ENCODE data around the gene SEC16B.

Gene SEC16B

GRCh38 chr1:177975588-177976495 lies 6.0 kb upstream of the SEC16B start:
- H3K9me2 ChIP-seq (replicated peaks; ENCODE audit: insufficient read depth, low read length) = no peaks in the 10 kb centered on the region
- no peak overlapping the region for H3K4me3 ChIP-seq (ENCODE audit: insufficient read depth, low read length, poor library complexity, severe bottlenecking)
- no peak overlapping the region for H2AFZ ChIP-seq (ENCODE audit: low read depth, low read length, severe bottlenecking)
- no peaks in the 10 kb centered on the region for H3F3A ChIP-seq (ENCODE audit: insufficient read depth)
- H3K27me3 ChIP-seq (ENCODE audit: low read length) = no peaks in the 10 kb centered on the region
- H3K9ac ChIP-seq (ENCODE audit: low read length) = no peak overlapping the region
- no peaks in the 10 kb centered on the region for H3K79me2 ChIP-seq (ENCODE audit: insufficient read depth, low read length)
- no peak overlapping the region for H3K4me2 ChIP-seq (ENCODE audit: low read depth, low read length, poor library complexity, severe bottlenecking)
- TF ChIP-seq EZH2phosphoT487 (conservative IDR thresholded peaks at IDR 0.05; ENCODE audit: low read length) = no peak
- no peak for TF ChIP-seq CTCF (IDR thresholded peaks at IDR 0.05; ENCODE audit: insufficient read depth, low read length, poor library complexity, severe bottlenecking)
- no peak overlapping the region for H3K27ac ChIP-seq (ENCODE audit: low read depth, low read length)
- no peaks in the 10 kb centered on the region for H4K20me1 ChIP-seq (ENCODE audit: low read depth, low read length)
- H3K36me3 ChIP-seq (ENCODE audit: low read length) = no peaks in the 10 kb centered on the region
- H3K9me3 ChIP-seq (ENCODE audit: insufficient read depth, low read length) = no peaks in the 10 kb centered on the region

- no peak overlapping the region for H3K27ac ChIP-seq (ENCODE audit: low read depth, low read length)
- no peaks in the 10 kb centered on the region for H3K79me2 ChIP-seq (ENCODE audit: insufficient read depth, low read length)
- no peak overlapping the region for H3K4me3 ChIP-seq (ENCODE audit: insufficient read depth, low read length, poor library complexity, severe bottlenecking)
- no peaks in the 10 kb centered on the region for H3K9me2 ChIP-seq (replicated peaks; ENCODE audit: insufficient read depth, low read length)
- H3K36me3 ChIP-seq (ENCODE audit: low read length) = no peaks in the 10 kb centered on the region
- H3K27me3 ChIP-seq (ENCODE audit: low read length) = no peaks in the 10 kb centered on the region
- H3K9ac ChIP-seq (ENCODE audit: low read length) = no peak overlapping the region
- TF ChIP-seq EZH2phosphoT487 (conservative IDR thresholded peaks at IDR 0.05; ENCODE audit: low read length) (no peak), CTCF (IDR thresholded peaks at IDR 0.05; ENCODE audit: insufficient read depth, low read length, poor library complexity, severe bottlenecking) (no peak)
- H3K9me3 ChIP-seq (ENCODE audit: insufficient read depth, low read length) = no peaks in the 10 kb centered on the region
- H3F3A ChIP-seq (ENCODE audit: insufficient read depth) = no peaks in the 10 kb centered on the region
- H2AFZ ChIP-seq (ENCODE audit: low read depth, low read length, severe bottlenecking) = no peak overlapping the region
- H4K20me1 ChIP-seq (ENCODE audit: low read depth, low read length) = no peaks in the 10 kb centered on the region
- H3K4me2 ChIP-seq (ENCODE audit: low read depth, low read length, poor library complexity, severe bottlenecking) = no peak overlapping the region
Measured at GRCh38 chr1:177973585-177973984, 3.7 kb upstream of the SEC16B start.

- Histone ChIP-seq H2AFZ (ENCODE audit: low read depth, low read length, severe bottlenecking) (no peak overlapping the region), H3K9me3 (ENCODE audit: insufficient read depth, low read length) (no peaks in the 10 kb centered on the region), H3K4me3 (ENCODE audit: insufficient read depth, low read length, poor library complexity, severe bottlenecking) (no peak overlapping the region), H3K27ac (ENCODE audit: low read depth, low read length) (no peak overlapping the region), H3K36me3 (ENCODE audit: low read length) (no peaks in the 10 kb centered on the region), H3K79me2 (ENCODE audit: insufficient read depth, low read length) (no peaks in the 10 kb centered on the region), H3K27me3 (ENCODE audit: low read length) (no peaks in the 10 kb centered on the region), H3F3A (ENCODE audit: insufficient read depth) (no peaks in the 10 kb centered on the region), H3K9me2 (replicated peaks; ENCODE audit: insufficient read depth, low read length) (no peaks in the 10 kb centered on the region), H4K20me1 (ENCODE audit: low read depth, low read length) (no peaks in the 10 kb centered on the region), H3K4me2 (ENCODE audit: low read depth, low read length, poor library complexity, severe bottlenecking) (no peak overlapping the region), H3K9ac (ENCODE audit: low read length) (no peak overlapping the region)
- TF ChIP-seq EZH2phosphoT487 (conservative IDR thresholded peaks at IDR 0.05; ENCODE audit: low read length) = no peak
- TF ChIP-seq CTCF (IDR thresholded peaks at IDR 0.05; ENCODE audit: insufficient read depth, low read length, poor library complexity, severe bottlenecking) = no peak
Measured at GRCh38 chr1:177969109-177969508, 749 bp downstream of the SEC16B start.

Data from SU-DHL-6 (cell line).